Stimulated activated naive B cell treated with anti-CD40 and anti-IgM and Interleukin-4, amounts not matched to agents 10 μg/mL and 1 μg/mL and 100 μg/mL, for 72 hours (primary cell): ENCODE measurements around the gene RAB3IL1.

Experiments used
- ATAC-seq, 2 donors: fragments of 150-1000 bp; cut with Tn5 transposase; replicated peaks; 2 replicates each; pipeline ENCODE4 v1.10.0; 2021; ENCODE audit warnings: moderate library complexity in 1 of 2
- DNase-seq: peaks from one replicate; pipeline ENCODE4 v3.0.0; 2021
- H3K27ac Mint-ChIP-seq: one replicate; pipeline ENCODE4 v1.8.0; 2022; ENCODE audit warnings: mild to moderate bottlenecking, mixed read lengths
- H3K27me3 Mint-ChIP-seq, 2 donors: one replicate each; pipeline ENCODE4 v1.8.0; 2022; ENCODE audit warnings: mixed read lengths in 2 of 2
- H3K36me3 Mint-ChIP-seq, 2 donors: one replicate each; pipeline ENCODE4 v1.8.0; 2022; ENCODE audit warnings: mixed read lengths in 2 of 2, mild to moderate bottlenecking in 1 of 2
- H3K4me1 Mint-ChIP-seq, 2 donors: one replicate each; pipeline ENCODE4 v1.8.0; 2022; ENCODE audit warnings: mixed read lengths in 2 of 2, mild to moderate bottlenecking in 1 of 2
- H3K4me3 Mint-ChIP-seq, 2 donors: one replicate each; pipeline ENCODE4 v1.8.0; 2022; ENCODE audit warnings: mild to moderate bottlenecking in 2 of 2, mixed read lengths in 2 of 2, moderate library complexity in 1 of 2
- H3K9me3 Mint-ChIP-seq, 2 donors: one replicate each; pipeline ENCODE4 v1.8.0; 2022; ENCODE audit warnings: mixed read lengths in 2 of 2, mild to moderate bottlenecking in 1 of 2

Gene RAB3IL1

GRCh38 chr11:61860054-61860903 lies 57.1 kb downstream of the RAB3IL1 start:
- peaks cover 0 to 5% of the 10 kb centered on the region in 2 donors for H3K4me1 Mint-ChIP-seq
- no peak overlapping the region for H3K4me3 Mint-ChIP-seq
- no peak overlapping the region for H3K27ac Mint-ChIP-seq
- no peaks in the 10 kb centered on the region for H3K9me3 Mint-ChIP-seq
- DNase-seq (no peak), ATAC-seq (no peak)
- H3K27me3 Mint-ChIP-seq = no peaks in the 10 kb centered on the region
- H3K36me3 Mint-ChIP-seq = peaks cover 62 to 76% of the 10 kb centered on the region in 2 donors

GRCh38 chr11:61855939-61856680 lies 61.3 kb downstream of the RAB3IL1 start:
- Mint-ChIP-seq H3K36me3 (peaks cover 55 to 75% of the 10 kb centered on the region in 2 donors), H3K27ac (no peak overlapping the region), H3K27me3 (no peaks in the 10 kb centered on the region), H3K9me3 (no peaks in the 10 kb centered on the region), H3K4me1 (peaks cover 0 to 2% of the 10 kb centered on the region in 2 donors), H3K4me3 (no peak overlapping the region)
- ATAC-seq (no peak), DNase-seq (no peak)

GRCh38 chr11:61854966-61855714 lies 62.2 kb downstream of the RAB3IL1 start:
- Mint-ChIP-seq H3K9me3 (no peaks in the 10 kb centered on the region), H3K27me3 (no peaks in the 10 kb centered on the region)
- no peak for ATAC-seq

GRCh38 chr11:61854206-61854895 lies 63.0 kb downstream of the RAB3IL1 start:
- H3K4me3 Mint-ChIP-seq = no peak overlapping the region
- H3K9me3 Mint-ChIP-seq = no peaks in the 10 kb centered on the region
- H3K27ac Mint-ChIP-seq = no peak overlapping the region
- H3K36me3 Mint-ChIP-seq = peaks cover 46 to 72% of the 10 kb centered on the region in 2 donors
- no peak for ATAC-seq
- no peaks in the 10 kb centered on the region for H3K27me3 Mint-ChIP-seq
- peaks cover 0 to 2% of the 10 kb centered on the region in 2 donors for H3K4me1 Mint-ChIP-seq
- no peak for DNase-seq

More at GRCh38 chr11:61854966-61855714, 62.2 kb downstream of the RAB3IL1 start:
- Mint-ChIP-seq H3K36me3 (peaks cover 50 to 72% of the 10 kb centered on the region in 2 donors), H3K4me1 (peaks cover 0 to 2% of the 10 kb centered on the region in 2 donors), H3K4me3 (no peak overlapping the region), H3K27ac (no peak overlapping the region)
- DNase-seq = no peak

GRCh38 chr11:61853698-61854169 lies 63.6 kb downstream of the RAB3IL1 start:
- DNase-seq (no peak), ATAC-seq (no peak)
- no peak overlapping the region for H3K4me3 Mint-ChIP-seq
- peaks cover 0 to 2% of the 10 kb centered on the region in 2 donors for H3K4me1 Mint-ChIP-seq
- no peak overlapping the region for H3K27ac Mint-ChIP-seq
- H3K36me3 Mint-ChIP-seq = peaks cover 40 to 67% of the 10 kb centered on the region in 2 donors
- no peaks in the 10 kb centered on the region for H3K9me3 Mint-ChIP-seq
- no peaks in the 10 kb centered on the region for H3K27me3 Mint-ChIP-seq

- Mint-ChIP-seq H3K36me3 (peaks cover 50 to 75% of the 10 kb centered on the region in 2 donors), H3K27me3 (no peaks in the 10 kb centered on the region), H3K9me3 (no peaks in the 10 kb centered on the region), H3K4me3 (no peak overlapping the region), H3K4me1 (peaks cover 0 to 2% of the 10 kb centered on the region in 2 donors), H3K27ac (no peak overlapping the region)
- ATAC-seq (no peak), DNase-seq (no peak)
Observed at GRCh38 chr11:61851900-61852295, 65.5 kb downstream of the RAB3IL1 start.

- no peak for DNase-seq
- Mint-ChIP-seq H3K36me3 (peaks cover 50 to 77% of the 10 kb centered on the region in 2 donors), H3K27me3 (no peaks in the 10 kb centered on the region), H3K27ac (peak overlapping the region; percentile 31), H3K9me3 (no peaks in the 10 kb centered on the region), H3K4me1 (peaks cover 0 to 2% of the 10 kb centered on the region in 2 donors), H3K4me3 (no peak overlapping the region)
- no peak for ATAC-seq
Observed at GRCh38 chr11:61851113-61851899, 66.1 kb downstream of the RAB3IL1 start.

- H3K27ac Mint-ChIP-seq = no peak overlapping the region
- DNase-seq (no peak), ATAC-seq (no peak)
- H3K36me3 Mint-ChIP-seq = peaks cover 53 to 81% of the 10 kb centered on the region in 2 donors
- no peaks in the 10 kb centered on the region for H3K27me3 Mint-ChIP-seq
- no peak overlapping the region for H3K4me3 Mint-ChIP-seq
- H3K9me3 Mint-ChIP-seq = no peaks in the 10 kb centered on the region
- H3K4me1 Mint-ChIP-seq = peaks cover 0 to 2% of the 10 kb centered on the region in 2 donors
Observed at GRCh38 chr11:61850687-61851086, 66.7 kb downstream of the RAB3IL1 start.

GRCh38 chr11:61848631-61849030 lies 68.7 kb downstream of the RAB3IL1 start:
- Mint-ChIP-seq H3K27me3 (no peaks in the 10 kb centered on the region), H3K4me3 (no peak overlapping the region), H3K27ac (no peak overlapping the region), H3K4me1 (peaks cover 0 to 2% of the 10 kb centered on the region in 2 donors), H3K36me3 (peaks cover 51 to 78% of the 10 kb centered on the region in 2 donors), H3K9me3 (no peaks in the 10 kb centered on the region)
- ATAC-seq (no peak), DNase-seq (no peak)

GRCh38 chr11:61847914-61848581 lies 69.3 kb downstream of the RAB3IL1 start:
- peak overlapping the region; percentile 9 for H3K27ac Mint-ChIP-seq
- H3K36me3 Mint-ChIP-seq = peaks cover 46 to 77% of the 10 kb centered on the region in 2 donors
- DNase-seq (no peak), ATAC-seq (no peak)
- H3K4me1 Mint-ChIP-seq = no peaks in the 10 kb centered on the region
- H3K4me3 Mint-ChIP-seq = no peak overlapping the region
- no peaks in the 10 kb centered on the region for H3K27me3 Mint-ChIP-seq
- no peaks in the 10 kb centered on the region for H3K9me3 Mint-ChIP-seq
